Measurements from ENCODE around the gene GALNT11.
"Not testable (repeated sequence)": the region's sequence is repeated elsewhere in the genome, so short reads cannot be mapped to it uniquely, and the experiment has no call there.

Gene GALNT11

DNA sequence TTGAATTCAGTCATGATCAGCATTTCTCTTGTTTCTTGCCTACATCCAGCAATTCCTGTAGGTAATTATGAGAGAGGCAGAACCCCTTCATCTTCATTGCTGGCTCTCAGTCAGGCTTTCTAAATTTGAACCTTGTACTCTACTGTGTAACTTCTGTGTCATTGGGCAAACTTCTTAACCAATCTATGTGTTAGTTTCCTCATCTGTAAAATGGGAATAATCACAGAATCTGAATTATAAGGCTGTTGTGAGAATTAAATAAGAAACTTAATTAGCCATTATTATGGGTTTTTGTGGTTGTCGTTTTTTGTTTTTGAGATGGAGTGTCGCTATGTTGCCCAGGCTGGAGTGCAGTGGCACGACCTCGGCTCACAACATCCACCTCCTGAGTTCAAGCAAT lies 11.5 kb upstream of the GALNT11 start:
- no peaks in the 10 kb centered on the region for H3K36me3 Mint-ChIP-seq (ENCODE audit: low read depth)
- DNase-seq (ENCODE audit: low spot score), result no peak
- H3K4me3 Mint-ChIP-seq, result no peak overlapping the region
- peaks cover 6% of the 10 kb centered on the region for H3K9me3 Mint-ChIP-seq
- H3K27me3 Mint-ChIP-seq (ENCODE audit: low read depth), result peaks cover 12% of the 10 kb centered on the region
- no peak overlapping the region for H3K27ac Mint-ChIP-seq
- H3K4me1 Mint-ChIP-seq (ENCODE audit: low read depth), result no peaks in the 10 kb centered on the region

GRCh38 chr7:152014722-152015121 lies 10.8 kb upstream of the GALNT11 start:
- Mint-ChIP-seq H3K4me1 (ENCODE audit: low read depth) (no peaks in the 10 kb centered on the region), H3K4me3 (no peak overlapping the region), H3K27me3 (ENCODE audit: low read depth) (peaks cover 12% of the 10 kb centered on the region)

GRCh38 chr7:152015600-152015999 lies 9.9 kb upstream of the GALNT11 start:
- Mint-ChIP-seq H3K27ac (no peak overlapping the region), H3K4me1 (ENCODE audit: low read depth) (no peaks in the 10 kb centered on the region), H3K27me3 (ENCODE audit: low read depth) (peaks cover 13% of the 10 kb centered on the region), H3K36me3 (ENCODE audit: low read depth) (no peaks in the 10 kb centered on the region), H3K9me3 (peaks cover 6% of the 10 kb centered on the region), H3K4me3 (no peak overlapping the region)
- DNase-seq (ENCODE audit: low spot score), result no peak

More at GRCh38 chr7:152014722-152015121, 10.8 kb upstream of the GALNT11 start:
- Mint-ChIP-seq H3K27ac (no peak overlapping the region), H3K36me3 (ENCODE audit: low read depth) (no peaks in the 10 kb centered on the region), H3K9me3 (peaks cover 6% of the 10 kb centered on the region)
- no peak for DNase-seq (ENCODE audit: low spot score)

GRCh38 chr7:152016947-152017346 lies 8.5 kb upstream of the GALNT11 start:
- Mint-ChIP-seq H3K4me1 (ENCODE audit: low read depth) (no peaks in the 10 kb centered on the region), H3K27ac (no peak overlapping the region), H3K4me3 (no peak overlapping the region), H3K27me3 (ENCODE audit: low read depth) (peaks cover 16% of the 10 kb centered on the region), H3K36me3 (ENCODE audit: low read depth) (no peaks in the 10 kb centered on the region), H3K9me3 (peaks cover 6% of the 10 kb centered on the region)
- DNase-seq (ENCODE audit: low spot score), result no peak

DNA sequence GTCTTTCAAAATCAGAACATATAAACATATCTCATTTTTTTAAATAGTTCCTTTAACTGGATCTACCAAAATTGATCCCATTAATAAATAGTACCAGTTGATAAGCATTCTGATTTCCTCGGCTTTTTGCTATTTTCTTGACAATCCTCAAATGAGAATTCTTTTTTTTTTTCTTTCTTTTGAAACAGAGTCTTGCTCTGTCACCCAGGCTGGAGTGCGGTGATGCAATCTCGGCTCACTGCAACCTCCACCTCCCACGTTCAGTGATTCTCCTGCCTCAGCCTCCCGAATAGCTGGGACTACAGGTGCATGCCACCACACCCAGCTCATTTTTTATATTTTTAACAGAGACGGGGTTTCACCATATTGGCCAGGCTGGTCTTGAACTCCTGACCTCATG lies 7.8 kb upstream of the GALNT11 start:
- H3K27ac Mint-ChIP-seq; DNase-seq (ENCODE audit: low spot score); H3K4me1 Mint-ChIP-seq (ENCODE audit: low read depth); H3K4me3 Mint-ChIP-seq; H3K36me3 Mint-ChIP-seq (ENCODE audit: low read depth); H3K9me3 Mint-ChIP-seq: not testable (repeated sequence)
- peaks cover 13% of the 10 kb centered on the region for H3K27me3 Mint-ChIP-seq (ENCODE audit: low read depth)

DNA sequence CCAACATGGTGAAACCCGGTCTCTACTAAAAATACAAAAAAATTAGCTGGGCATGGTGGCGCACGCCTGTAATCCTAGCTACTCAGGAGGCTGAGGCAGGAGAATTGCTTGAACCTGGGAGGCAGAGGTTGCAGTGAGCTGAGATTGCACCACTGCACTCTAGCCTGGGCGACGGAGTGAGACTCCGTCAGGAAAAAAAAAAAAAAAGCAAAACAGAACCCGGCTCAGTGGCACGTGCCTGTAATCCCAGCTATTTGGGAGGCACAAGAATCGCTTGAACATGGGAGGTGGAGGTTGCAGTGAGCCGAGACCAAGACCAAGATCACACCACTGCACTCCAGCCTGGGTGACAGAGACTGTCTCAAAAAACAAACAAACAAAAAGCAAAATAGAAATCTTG lies 3.7 kb upstream of the GALNT11 start:
- H3K9me3 Mint-ChIP-seq; H3K27ac Mint-ChIP-seq; DNase-seq (ENCODE audit: low spot score); H3K4me3 Mint-ChIP-seq; H3K36me3 Mint-ChIP-seq (ENCODE audit: low read depth): not testable (repeated sequence)
- peaks cover 12% of the 10 kb centered on the region for H3K4me1 Mint-ChIP-seq (ENCODE audit: low read depth)
- H3K27me3 Mint-ChIP-seq (ENCODE audit: low read depth), result peaks cover 18% of the 10 kb centered on the region

GRCh38 chr7:152025937-152026890 lies 740 bp downstream of the GALNT11 start:
- peaks cover 4% of the 10 kb centered on the region for H3K9me3 Mint-ChIP-seq
- no peak for DNase-seq (ENCODE audit: low spot score)
- H3K27me3 Mint-ChIP-seq (ENCODE audit: low read depth), result peaks cover 9% of the 10 kb centered on the region
- peak overlapping the region; percentile 65 for H3K27ac Mint-ChIP-seq
- peaks cover 27% of the 10 kb centered on the region for H3K36me3 Mint-ChIP-seq (ENCODE audit: low read depth)
- peaks cover 25% of the 10 kb centered on the region for H3K4me1 Mint-ChIP-seq (ENCODE audit: low read depth)
- peak overlapping the region; percentile 84 for H3K4me3 Mint-ChIP-seq

DNA sequence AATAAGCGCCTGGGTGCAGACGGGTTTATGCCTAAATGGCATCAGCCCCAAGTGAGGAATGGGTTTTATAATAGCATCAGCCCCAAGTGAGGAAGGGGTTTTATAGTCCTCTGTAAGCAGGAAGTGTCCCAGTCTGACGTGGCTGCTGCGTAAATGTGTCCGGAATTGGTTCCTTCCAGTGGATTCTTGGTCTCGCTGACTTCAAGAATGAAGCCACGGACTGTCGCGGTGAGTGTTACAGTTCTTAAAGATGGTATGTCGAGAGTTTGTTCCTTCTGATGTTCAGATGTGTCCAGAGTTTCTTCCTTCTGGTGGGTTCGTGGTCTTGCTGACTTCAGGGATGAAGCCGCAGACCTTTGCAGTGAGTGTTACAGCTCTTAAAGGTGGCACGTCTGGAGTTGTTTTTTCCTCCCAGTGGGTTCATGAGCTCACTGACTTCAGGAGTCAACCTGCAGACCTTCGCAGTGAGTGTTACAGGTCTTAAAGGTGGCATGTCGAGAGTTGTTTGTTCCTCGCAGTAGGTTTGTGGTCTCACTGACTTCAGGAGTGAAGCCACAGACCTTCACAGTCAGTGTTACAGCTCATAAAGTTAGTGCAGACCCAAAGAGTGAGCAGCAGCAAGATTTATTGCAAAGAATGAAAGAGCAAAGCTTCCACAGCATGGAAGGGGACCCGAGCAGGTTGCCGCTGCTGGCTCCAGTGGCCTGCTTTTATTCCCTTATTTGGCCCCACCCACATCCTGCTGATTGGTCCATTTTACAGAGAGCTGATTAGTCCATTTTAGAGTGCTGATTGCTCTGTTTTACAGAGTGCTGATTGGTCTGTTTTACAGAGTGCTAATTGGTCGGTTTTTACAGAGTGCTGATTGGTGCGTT lies 2.3 kb downstream of the GALNT11 start:
- peak overlapping the region; percentile 2 for H3K4me3 Mint-ChIP-seq
- peaks cover 27% of the 10 kb centered on the region for H3K36me3 Mint-ChIP-seq (ENCODE audit: low read depth)
- not testable (repeated sequence) for H3K9me3 Mint-ChIP-seq; H3K27ac Mint-ChIP-seq; H3K27me3 Mint-ChIP-seq (ENCODE audit: low read depth); DNase-seq (ENCODE audit: low spot score)
- peaks cover 25% of the 10 kb centered on the region for H3K4me1 Mint-ChIP-seq (ENCODE audit: low read depth)

- not testable (repeated sequence) for H3K4me3 Mint-ChIP-seq; H3K27ac Mint-ChIP-seq; DNase-seq (ENCODE audit: low spot score); H3K27me3 Mint-ChIP-seq (ENCODE audit: low read depth); H3K9me3 Mint-ChIP-seq
- peaks cover 22% of the 10 kb centered on the region for H3K4me1 Mint-ChIP-seq (ENCODE audit: low read depth)
- H3K36me3 Mint-ChIP-seq (ENCODE audit: low read depth), result peaks cover 34% of the 10 kb centered on the region
Observed at GRCh38 chr7:152030059-152030458, 4.6 kb downstream of the GALNT11 start.

- not testable (repeated sequence) for H3K9me3 Mint-ChIP-seq; H3K27me3 Mint-ChIP-seq (ENCODE audit: low read depth); H3K27ac Mint-ChIP-seq; H3K4me3 Mint-ChIP-seq; DNase-seq (ENCODE audit: low spot score)
- Mint-ChIP-seq H3K4me1 (ENCODE audit: low read depth) (peaks cover 22% of the 10 kb centered on the region), H3K36me3 (ENCODE audit: low read depth) (peaks cover 35% of the 10 kb centered on the region)
Observed at GRCh38 chr7:152030639-152031038, 5.2 kb downstream of the GALNT11 start.

DNA sequence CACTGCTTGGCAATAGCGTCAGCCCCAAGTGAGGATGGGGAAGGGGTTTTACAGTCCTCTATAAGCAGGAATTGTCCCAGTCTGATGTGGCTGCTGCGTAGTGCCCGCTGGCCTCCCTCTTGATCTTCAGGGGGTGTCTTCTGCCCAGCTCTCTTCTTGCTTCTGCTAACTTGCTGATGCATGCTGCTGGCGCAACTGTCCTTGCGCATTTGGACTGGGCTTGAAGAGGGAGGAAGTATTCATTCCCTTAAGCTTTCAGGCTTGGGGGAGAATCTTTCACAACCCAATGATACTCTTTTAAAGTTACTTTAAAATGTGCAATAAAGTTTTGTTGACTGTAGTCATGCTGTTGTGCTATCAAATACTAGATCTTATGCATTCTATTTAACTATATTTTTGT lies 10.3 kb downstream of the GALNT11 start:
- Mint-ChIP-seq H3K4me1 (ENCODE audit: low read depth) (peaks cover 2% of the 10 kb centered on the region), H3K4me3 (no peak overlapping the region), H3K27me3 (ENCODE audit: low read depth) (no peaks in the 10 kb centered on the region), H3K36me3 (ENCODE audit: low read depth) (peaks cover 19% of the 10 kb centered on the region), H3K27ac (no peak overlapping the region), H3K9me3 (peaks cover 38% of the 10 kb centered on the region)
- no peak for DNase-seq (ENCODE audit: low spot score)

DNA sequence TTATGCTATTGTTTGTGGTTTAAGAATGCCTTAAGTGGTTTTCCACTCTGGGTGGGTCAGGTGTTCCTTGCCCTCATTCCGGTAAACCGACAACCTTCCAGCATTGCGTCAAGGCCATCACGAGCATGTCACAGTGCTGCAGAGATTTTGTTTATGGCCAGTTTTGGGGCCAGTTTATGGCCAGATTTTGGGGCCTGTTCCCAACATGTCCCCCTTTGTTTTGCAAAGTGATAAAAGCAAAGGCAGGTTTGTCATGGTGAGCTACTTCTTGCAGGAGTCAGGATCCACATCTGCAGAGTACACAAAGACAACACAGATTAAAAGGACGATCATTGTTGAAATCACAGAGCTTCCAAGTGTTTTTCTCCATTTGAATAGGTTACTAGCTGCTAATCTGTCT lies 12.9 kb downstream of the GALNT11 start:
- not testable (repeated sequence) for H3K4me1 Mint-ChIP-seq (ENCODE audit: low read depth); DNase-seq (ENCODE audit: low spot score); H3K27ac Mint-ChIP-seq; H3K27me3 Mint-ChIP-seq (ENCODE audit: low read depth); H3K4me3 Mint-ChIP-seq
- Mint-ChIP-seq H3K36me3 (ENCODE audit: low read depth) (peaks cover 19% of the 10 kb centered on the region), H3K9me3 (peaks cover 46% of the 10 kb centered on the region)

DNA sequence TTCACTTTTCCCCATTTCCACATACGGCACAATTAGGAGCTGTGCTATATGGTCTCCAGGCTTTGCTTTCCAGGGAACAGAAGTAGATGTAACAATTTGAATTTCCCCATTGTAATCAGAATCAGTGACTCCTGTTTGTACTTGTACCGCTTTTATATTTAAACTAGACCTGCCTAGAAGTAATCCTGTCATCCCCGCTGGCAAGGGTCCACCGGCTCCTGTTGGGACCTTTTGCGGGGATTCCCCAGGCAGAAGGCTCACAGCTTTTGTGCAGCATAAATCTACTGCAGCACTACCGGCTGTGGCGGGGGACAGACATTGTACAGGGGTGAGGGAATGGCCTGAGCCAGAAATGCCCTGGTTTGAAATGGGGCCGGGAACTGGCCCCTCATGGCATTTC lies 17.6 kb downstream of the GALNT11 start:
- H3K27me3 Mint-ChIP-seq (ENCODE audit: low read depth); DNase-seq (ENCODE audit: low spot score); H3K27ac Mint-ChIP-seq; H3K4me3 Mint-ChIP-seq: not testable (repeated sequence)
- Mint-ChIP-seq H3K4me1 (ENCODE audit: low read depth) (peaks cover 11% of the 10 kb centered on the region), H3K9me3 (peaks cover 57% of the 10 kb centered on the region), H3K36me3 (ENCODE audit: low read depth) (peaks cover 13% of the 10 kb centered on the region)

DNA sequence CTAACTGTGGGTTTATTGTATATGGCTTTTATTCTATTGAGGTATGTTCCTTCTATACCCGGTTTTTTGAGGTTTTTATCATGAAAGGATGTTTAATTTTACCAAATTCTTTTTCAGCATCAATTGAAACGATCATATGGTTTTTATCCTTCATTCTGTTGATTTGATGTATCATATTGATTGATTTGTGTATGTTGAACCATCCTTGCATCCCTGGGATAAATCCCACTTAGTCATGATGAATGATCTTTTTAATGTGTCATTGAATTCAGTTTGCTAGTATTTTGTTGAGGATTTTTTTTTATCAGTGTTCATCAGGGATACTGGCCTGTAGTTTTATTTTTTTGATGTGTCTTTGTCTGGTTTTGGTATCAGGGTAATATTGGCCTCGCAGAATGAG lies 19.4 kb downstream of the GALNT11 start:
- peaks cover 13% of the 10 kb centered on the region for H3K36me3 Mint-ChIP-seq (ENCODE audit: low read depth)
- H3K4me3 Mint-ChIP-seq; DNase-seq (ENCODE audit: low spot score); H3K27me3 Mint-ChIP-seq (ENCODE audit: low read depth); H3K27ac Mint-ChIP-seq: not testable (repeated sequence)
- H3K4me1 Mint-ChIP-seq (ENCODE audit: low read depth), result peaks cover 11% of the 10 kb centered on the region
- peaks cover 48% of the 10 kb centered on the region for H3K9me3 Mint-ChIP-seq

Data from T-helper 2 cell treated with Interferon-gamma antibody and Interleukin-4, amounts not matched to agents 5 μg/mL and 100 μg/mL, for 36 hours (primary cell).